GM21515 (cell line): ENCODE data around the gene HCFC1R1.
"Not testable (repeated sequence)": the region's sequence is repeated elsewhere in the genome, so short reads cannot be mapped to it uniquely, and the experiment has no call there.

Source experiments
- ATAC-seq: cut with Tn5 transposase; IDR thresholded peaks from one replicate; pipeline ENCODE4 v1.9.1; 2021; ENCODE audit not compliant: unreplicated experiment

HCFC1R1 gene

GRCh38 chr16:3023669-3024478 is at the start of gene HCFC1R1, which contains the start of gene THOC6:
Gene HCFC1R1 (minus strand): TSS chr16:3023942. CDS start chr16:3023941, 1 bp downstream.
Gene THOC6 (plus strand): TSS chr16:3024035. CDS start chr16:3024327, 292 bp downstream.
- peak; percentile 71 for ATAC-seq

- ATAC-seq: no peak
These were observed 49.7 kb upstream of the HCFC1R1 start for GRCh38 chr16:3073448-3073847.

DNA sequence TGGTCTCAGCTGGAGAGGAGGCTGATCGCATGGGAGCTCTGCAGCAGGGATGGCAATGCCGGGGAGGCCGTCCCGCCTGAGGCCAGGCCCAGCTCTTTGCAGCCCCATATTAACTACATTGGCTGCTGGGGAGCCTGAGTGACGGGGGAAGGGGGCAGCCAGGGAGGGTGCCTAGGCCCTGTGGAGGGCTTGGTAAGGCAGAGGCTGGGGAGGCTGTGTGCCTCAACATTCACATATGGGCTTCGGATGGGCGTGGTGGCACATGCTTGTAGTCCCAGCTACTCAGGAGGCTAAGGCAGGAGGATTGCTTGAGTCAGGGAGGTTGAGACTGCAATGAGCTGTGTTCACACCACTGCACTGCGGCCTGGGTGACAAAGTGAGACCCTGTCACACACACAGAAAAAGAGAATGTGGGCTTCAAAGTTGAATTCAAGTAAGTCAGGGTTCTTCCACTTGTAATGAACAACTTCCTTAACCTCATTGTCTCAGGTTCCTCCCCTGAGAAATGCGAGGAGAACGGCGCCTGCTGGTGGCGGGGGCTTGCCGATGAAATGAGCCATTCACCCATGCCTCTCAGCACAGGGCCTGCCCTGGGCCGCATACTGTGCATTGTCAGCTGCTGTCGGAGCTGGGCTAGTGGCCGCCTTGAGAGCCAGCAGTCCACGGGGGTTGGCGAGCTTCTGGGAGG is 49.0 kb upstream of the HCFC1R1 start:
- ATAC-seq: not testable (repeated sequence)

- not testable (repeated sequence) for ATAC-seq
These were observed 48.4 kb upstream of the HCFC1R1 start for GRCh38 chr16:3072148-3072547.

DNA sequence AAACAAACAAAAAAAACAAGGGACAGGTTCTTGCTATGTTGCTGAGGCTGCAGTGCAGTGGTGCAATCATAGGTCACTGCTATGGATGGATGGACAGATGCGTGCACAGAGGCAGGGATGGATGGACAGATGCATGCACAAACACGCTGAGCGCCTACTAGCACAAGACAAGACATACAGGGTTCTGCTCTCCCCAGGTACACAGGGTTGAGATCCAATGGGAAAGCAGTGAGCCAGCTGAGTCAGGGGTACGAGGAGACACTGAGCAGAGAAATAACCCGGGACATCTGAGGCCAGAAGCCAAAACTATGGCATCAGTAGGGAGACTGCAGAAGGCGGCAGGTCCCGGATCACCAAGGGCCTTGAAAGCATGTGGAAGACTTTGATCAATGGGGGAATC is 47.9 kb upstream of the HCFC1R1 start:
- no peak for ATAC-seq

GRCh38 chr16:3070608-3071111 is 46.9 kb upstream of the HCFC1R1 start:
- ATAC-seq: no peak

GRCh38 chr16:3069146-3069545 is 45.4 kb upstream of the HCFC1R1 start:
- ATAC-seq: not testable (repeated sequence)

DNA sequence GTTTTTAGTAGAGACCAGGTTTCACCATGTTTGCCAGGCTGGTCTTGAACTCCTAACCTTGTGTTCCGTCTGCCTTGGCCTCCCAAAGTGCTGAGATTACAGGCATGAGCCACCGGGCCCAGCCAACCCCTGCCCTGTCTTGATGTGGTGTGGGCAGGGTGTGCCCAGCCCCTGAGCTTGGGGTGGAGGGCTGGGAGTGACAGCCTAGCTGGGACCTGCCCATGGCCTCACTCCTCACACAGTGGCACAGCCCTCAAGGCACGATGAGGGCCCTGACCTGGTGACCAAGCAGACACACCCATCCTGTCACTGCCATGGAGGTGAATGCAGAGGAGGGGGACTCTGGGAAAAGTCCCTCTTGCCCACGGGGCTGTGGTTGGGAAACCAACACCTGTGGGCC is 44.7 kb upstream of the HCFC1R1 start:
- ATAC-seq: no peak

- ATAC-seq: no peak
These were observed 42.7 kb upstream of the HCFC1R1 start for GRCh38 chr16:3066440-3066748.

GRCh38 chr16:3065742-3066439 is 42.1 kb upstream of the HCFC1R1 start:
- no peak for ATAC-seq

DNA sequence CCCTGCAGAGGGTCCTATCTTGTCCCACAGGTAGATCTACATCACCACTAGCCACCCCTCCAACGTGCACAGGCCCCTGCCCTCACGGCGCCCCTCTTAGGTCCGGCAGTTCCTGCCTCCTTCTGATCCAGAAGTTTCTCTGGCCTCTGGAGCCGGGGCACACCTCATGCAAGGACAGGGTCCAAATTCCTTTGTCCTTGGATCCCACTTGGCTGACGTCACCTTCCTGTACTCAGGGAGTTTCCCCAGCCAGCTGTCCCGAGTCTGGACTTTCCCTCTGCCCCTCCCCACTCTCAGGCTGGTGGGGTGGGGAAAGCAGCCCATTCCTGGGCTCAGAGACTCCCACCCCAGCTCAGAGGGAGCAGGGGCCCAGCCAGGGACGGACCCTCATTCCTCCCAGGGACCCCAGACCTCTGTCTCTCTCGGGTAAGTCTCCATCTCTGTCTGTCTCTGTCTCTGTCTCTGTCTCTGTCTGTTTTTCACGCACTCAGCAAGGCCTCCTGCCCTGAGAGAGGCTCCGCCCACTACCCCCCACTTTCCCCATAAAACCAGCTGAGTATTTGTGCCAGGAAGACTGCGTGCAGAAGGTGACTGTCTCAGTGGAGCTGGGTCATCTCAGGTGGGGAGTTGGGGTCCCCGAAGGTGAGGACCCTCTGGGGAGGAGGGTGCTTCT is 41.5 kb upstream of the HCFC1R1 start, which contains the start of gene IL32:
Gene IL32 (plus strand): TSS at position 572 of the 673 bp plus-strand sequence. CDS start 172 bp downstream, outside the sequence.
- ATAC-seq: no peak

DNA sequence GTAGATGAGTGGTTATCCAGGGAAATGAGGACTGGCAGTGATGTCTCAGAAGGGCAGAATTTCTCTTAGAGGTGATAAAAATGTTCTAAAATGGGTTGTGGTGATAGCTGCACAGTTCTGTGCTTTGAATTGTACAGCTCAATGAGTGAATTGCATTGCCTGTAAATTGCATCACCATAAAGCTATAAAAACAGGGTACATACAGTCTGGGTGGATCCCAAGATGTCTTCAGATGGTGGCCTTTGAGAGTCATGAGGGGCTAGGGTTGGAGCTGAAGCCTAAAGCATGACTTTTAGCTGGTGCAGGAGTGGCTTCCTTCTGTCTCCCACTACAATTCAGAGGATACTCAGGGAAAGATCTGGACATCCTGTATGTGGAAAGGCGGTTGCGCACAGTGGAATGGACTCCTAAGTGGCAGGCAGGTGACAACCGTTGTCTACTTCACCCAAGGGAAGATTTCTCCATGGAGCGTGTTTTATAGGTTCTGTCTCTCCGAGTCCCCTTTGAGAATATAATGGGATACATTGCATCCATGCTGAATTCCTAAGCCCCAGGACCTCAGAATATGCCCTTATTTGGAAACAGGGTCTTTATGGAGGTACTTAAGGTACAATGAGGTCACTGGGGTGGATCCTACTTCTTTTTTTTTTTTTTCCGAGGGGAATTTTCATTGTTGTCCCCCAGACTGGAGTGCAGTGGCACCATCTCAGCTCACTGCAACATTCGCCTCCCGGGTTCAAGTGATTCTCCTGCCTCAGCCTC is 40.1 kb upstream of the HCFC1R1 start:
- ATAC-seq: no peak

GRCh38 chr16:3062553-3062952 is 38.8 kb upstream of the HCFC1R1 start:
- ATAC-seq: no peak

- ATAC-seq: no peak
These were observed 36.8 kb upstream of the HCFC1R1 start for GRCh38 chr16:3060339-3061127.

DNA sequence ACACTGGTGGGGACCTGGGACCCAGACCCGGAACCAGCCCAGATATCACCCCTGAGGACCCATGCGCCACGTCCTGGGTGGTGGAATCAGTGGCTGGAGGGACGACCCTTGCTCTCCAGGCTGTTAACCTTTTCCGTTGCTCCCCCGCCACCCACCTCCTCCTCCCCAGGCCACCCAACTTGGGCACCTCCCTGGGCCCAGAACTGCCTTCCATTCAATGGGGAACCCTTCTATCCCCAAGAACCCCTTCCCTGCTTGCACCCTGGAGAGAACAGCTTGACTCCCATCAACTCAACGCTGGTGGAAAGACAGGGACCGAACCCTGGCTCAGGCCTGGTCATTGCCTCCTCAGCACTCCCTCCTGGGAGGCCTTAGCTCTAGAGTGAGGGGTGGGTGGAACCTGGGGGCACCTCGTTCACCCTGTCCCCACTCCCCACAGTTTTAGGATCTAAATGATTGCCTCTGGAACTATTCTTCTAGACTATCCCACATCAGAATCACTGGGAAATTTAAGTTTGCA is 36.0 kb upstream of the HCFC1R1 start:
- no peak for ATAC-seq

DNA sequence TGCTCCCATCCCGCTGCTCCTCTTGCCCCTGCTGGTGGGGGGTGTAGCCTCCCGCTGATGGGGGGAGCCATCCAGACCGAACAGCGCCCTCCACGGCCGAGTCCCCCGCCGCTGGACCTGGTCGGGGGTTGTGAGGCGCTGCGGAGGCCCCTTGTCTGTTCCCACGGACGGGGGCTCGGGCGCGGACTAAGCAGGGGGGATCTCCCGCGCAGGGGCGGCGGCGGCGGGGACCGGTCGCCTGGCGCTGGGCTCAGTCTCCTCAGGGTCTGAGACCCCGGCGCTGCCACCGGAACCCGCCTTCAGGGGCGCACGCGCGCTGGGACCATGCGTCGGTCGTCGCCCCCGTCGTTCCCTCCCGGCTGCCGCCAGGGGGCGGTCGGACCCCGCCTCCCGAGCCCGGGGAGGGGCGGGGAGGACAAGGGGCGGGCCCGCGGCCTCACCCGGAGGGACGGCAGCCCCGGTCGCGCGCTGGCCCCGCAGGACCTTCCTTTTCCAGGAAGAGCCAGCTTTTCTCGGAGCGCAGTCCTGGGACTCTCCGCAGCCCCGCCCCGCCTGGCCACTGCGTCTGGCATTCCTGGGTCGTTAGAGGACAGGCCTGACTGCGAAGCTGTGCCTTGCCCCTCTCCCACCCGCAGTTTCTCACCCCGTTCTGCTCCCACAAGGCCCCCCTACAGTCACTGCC is 35.4 kb upstream of the HCFC1R1 start:
- ATAC-seq: peak; percentile 69

DNA sequence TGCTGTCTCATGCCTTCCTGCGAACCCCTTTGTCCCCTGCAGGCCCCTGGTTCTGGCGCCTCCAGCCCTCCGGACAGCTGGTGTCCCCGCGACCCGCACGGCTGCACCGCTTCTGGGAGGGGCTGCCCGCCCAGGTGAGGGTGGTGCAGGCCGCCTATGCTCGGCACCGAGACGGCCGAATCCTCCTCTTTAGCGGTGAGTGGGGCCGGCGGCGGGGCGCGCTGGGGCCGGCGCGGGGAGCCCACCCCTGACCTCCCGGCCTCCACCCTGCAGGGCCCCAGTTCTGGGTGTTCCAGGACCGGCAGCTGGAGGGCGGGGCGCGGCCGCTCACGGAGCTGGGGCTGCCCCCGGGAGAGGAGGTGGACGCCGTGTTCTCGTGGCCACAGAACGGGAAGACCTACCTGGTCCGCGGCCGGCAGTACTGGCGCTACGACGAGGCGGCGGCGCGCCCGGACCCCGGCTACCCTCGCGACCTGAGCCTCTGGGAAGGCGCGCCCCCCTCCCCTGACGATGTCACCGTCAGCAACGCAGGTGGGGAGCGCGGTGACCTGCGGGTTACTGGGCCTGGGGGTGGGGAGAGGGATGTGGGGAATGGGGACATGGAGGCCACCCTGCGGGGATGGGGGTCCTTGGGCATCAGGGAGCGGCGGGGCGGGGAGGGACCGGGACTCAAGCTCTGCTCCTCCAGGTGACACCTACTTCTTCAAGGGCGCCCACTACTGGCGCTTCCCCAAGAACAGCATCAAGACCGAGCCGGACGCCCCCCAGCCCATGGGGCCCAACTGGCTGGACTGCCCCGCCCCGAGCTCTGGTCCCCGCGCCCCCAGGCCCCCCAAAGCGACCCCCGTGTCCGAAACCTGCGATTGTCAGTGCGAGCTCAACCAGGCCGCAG is 34.6 kb upstream of the HCFC1R1 start:
- ATAC-seq: peak; percentile 29
